ENCODE measurements around the gene GPR45. TPM values are rescaled to one million over a fixed set of nuclear protein-coding genes. Genes with fewer than 3 reads are reported as not detected.

Gene GPR45
- total and polyA plus RNA-seq, 3 donors from 2014 or later: 0.68 to 0.74 TPM; not detected in 1

- no peaks in the 10 kb centered on the region for H3K9me3 ChIP-seq
- DNase-seq: no peak
- H3K27me3 ChIP-seq: no peaks in the 10 kb centered on the region
- no peaks in the 10 kb centered on the region for H3K36me3 ChIP-seq (ENCODE audit: low read depth, missing control alignments)
- TF ChIP-seq POLR2A (IDR thresholded peaks at IDR 0.05): no peak
- TF ChIP-seq CTCF (IDR thresholded peaks at IDR 0.05): no peak
- no peak overlapping the region for H3K4me3 ChIP-seq
- 82 to 90% methylated on average over 10 of the region's 10 CpGs for WGBS, 2 donors
- no peaks in the 10 kb centered on the region for H3K4me1 ChIP-seq
- intact Hi-C loops (cut with DNase I; ENCODE audit: low total_unique reads): no loop called here
- H3K27ac ChIP-seq: no peak overlapping the region
These were observed 17.4 kb downstream of the GPR45 start for GRCh38 chr2:105258835-105259350.

- intact Hi-C loops (cut with DNase I; ENCODE audit: low total_unique reads): no loop called here
- Histone ChIP-seq H3K4me1 (no peaks in the 10 kb centered on the region), H3K27me3 (no peaks in the 10 kb centered on the region), H3K27ac (no peak overlapping the region), H3K4me3 (no peak overlapping the region), H3K36me3 (ENCODE audit: low read depth, missing control alignments) (no peaks in the 10 kb centered on the region), H3K9me3 (no peaks in the 10 kb centered on the region)
- no peak for TF ChIP-seq CTCF (IDR thresholded peaks at IDR 0.05)
- TF ChIP-seq POLR2A (IDR thresholded peaks at IDR 0.05): no peak
- DNase-seq: no peak
- WGBS, 2 donors: 75 to 83% methylated on average over 5 of the region's 5 CpGs
These were observed 19.5 kb downstream of the GPR45 start for GRCh38 chr2:105261061-105261460.

- no peak overlapping the region for H3K4me3 ChIP-seq
- H3K4me1 ChIP-seq: no peaks in the 10 kb centered on the region
- no peaks in the 10 kb centered on the region for H3K36me3 ChIP-seq (ENCODE audit: low read depth, missing control alignments)
- 60 to 67% methylated on average over 10 of the region's 10 CpGs for WGBS, 2 donors
- no peak for TF ChIP-seq POLR2A (IDR thresholded peaks at IDR 0.05)
- no peak for TF ChIP-seq CTCF (IDR thresholded peaks at IDR 0.05)
- no peak for DNase-seq
- H3K27me3 ChIP-seq: no peaks in the 10 kb centered on the region
- H3K27ac ChIP-seq: no peak overlapping the region
- intact Hi-C loops (cut with DNase I; ENCODE audit: low total_unique reads): no loop called here
- no peaks in the 10 kb centered on the region for H3K9me3 ChIP-seq
These were observed 21.1 kb downstream of the GPR45 start for GRCh38 chr2:105262651-105263091.

- intact Hi-C loops (cut with DNase I; ENCODE audit: low total_unique reads): no loop called here
- 94 to 95% methylated on average over 15 to 21 of the region's 21 CpGs for WGBS, 2 donors
- no peak for DNase-seq
- Histone ChIP-seq H3K4me3 (no peak overlapping the region), H3K9me3 (no peaks in the 10 kb centered on the region), H3K27ac (no peak overlapping the region), H3K4me1 (peaks cover 4% of the 10 kb centered on the region), H3K36me3 (ENCODE audit: low read depth, missing control alignments) (no peaks in the 10 kb centered on the region), H3K27me3 (no peaks in the 10 kb centered on the region)
- TF ChIP-seq CTCF (IDR thresholded peaks at IDR 0.05): no peak
- TF ChIP-seq POLR2A (IDR thresholded peaks at IDR 0.05): no peak
These were observed 27.9 kb downstream of the GPR45 start for GRCh38 chr2:105269426-105269825.

GRCh38 chr2:105271393-105272045, 30.0 kb downstream of the GPR45 start:
- no peak for TF ChIP-seq CTCF (IDR thresholded peaks at IDR 0.05)
- TF ChIP-seq POLR2A (IDR thresholded peaks at IDR 0.05): no peak
- no peak for DNase-seq
- no peaks in the 10 kb centered on the region for H3K9me3 ChIP-seq
- peaks cover 4% of the 10 kb centered on the region for H3K4me1 ChIP-seq
- H3K27me3 ChIP-seq: no peaks in the 10 kb centered on the region
- H3K36me3 ChIP-seq (ENCODE audit: low read depth, missing control alignments): no peaks in the 10 kb centered on the region
- no peak overlapping the region for H3K27ac ChIP-seq
- H3K4me3 ChIP-seq: no peak overlapping the region
- intact Hi-C loops (cut with DNase I; ENCODE audit: low total_unique reads): no loop called here
- whole genome bisulfite sequencing, 2 donors: 72 to 79% methylated on average over 14 of the region's 14 CpGs
